Esophagus squamous epithelium (tissue), 5 donors: ENCODE data around the gene PPP2R1B. TPM values are rescaled to one million over a fixed set of nuclear protein-coding genes. Genes with fewer than 3 reads are reported as not detected.
"Not testable (repeated sequence)": the region's sequence is repeated elsewhere in the genome, so short reads cannot be mapped to it uniquely, and the experiment has no call there.

Experiments
- DNase-seq: peaks from one replicate; lab custom pipeline; 2025; lab: John Stamatoyannopoulos, UW
- H3K27ac ChIP-seq, 4 donors: fragments of 200-600 bp; sonication (generic); one replicate each; pipeline ENCODE4 v1.5.1; 2016 to 2019; ENCODE audit warnings: mild to moderate bottlenecking in 1 of 4
- H3K27me3 ChIP-seq, 4 donors: fragments of 200-600 bp; sonication (generic); 1 replicate in 3 of 4; 2 replicates in 1 of 4; pipeline versions ENCODE4 v1.5.1 to v1.6.0; 2017 to 2021; ENCODE audit warnings: antibody characterized with exemption in 1 of 4
- H3K36me3 ChIP-seq, 3 donors: fragments of 200-600 bp; sonication (generic); one replicate each; pipeline ENCODE4 v1.5.1; 2016 to 2019
- H3K4me1 ChIP-seq, 3 donors: fragments of 200-600 bp; sonication (generic); one replicate each; pipeline ENCODE4 v1.5.1; 2017 to 2019
- H3K4me3 ChIP-seq, 4 donors: fragments of 200-600 bp; sonication (generic); 1 replicate in 3 of 4; 2 replicates in 1 of 4; pipeline ENCODE4 v1.5.1; 2016 to 2019; ENCODE audit warnings: mild to moderate bottlenecking in 2 of 4, moderate library complexity in 1 of 4
- H3K9me3 ChIP-seq, 3 donors: fragments of 200-600 bp; sonication (generic); one replicate each; pipeline ENCODE4 v1.5.1; 2016 to 2019
- POLR2A ChIP-seq, 4 donors: fragments of 450-650 bp; IDR thresholded peaks; one replicate each; pipeline ENCODE4 v1.6.1; 2017; ENCODE audit warnings: antibody characterized with exemption in 4 of 4, mild to moderate bottlenecking in 4 of 4, moderate library complexity in 3 of 4
- whole genome bisulfite sequencing, 2 donors: methylation state at CpG; one replicate each; pipeline ENCODE4 v1.1.5; 2018; 5-methylcytosine and 5-hydroxymethylcytosine counted together
- intact Hi-C: fragments of 100-400 bp; cut with DNase I; formaldehyde crosslinking; loops from one replicate; pipeline ENCODE4 v1.15.0; 2022
- total RNA-seq, 4 donors: library from RNA; depleted of rRNA; stranded (reverse); fragments of >200 nt; gene quantifications; one replicate each; pipeline ENCODE4 v1.1.0, GENCODE V29; 2016
- TF ChIP-seq, protein P1 (sequence below), 6 experiments: fragments of 450-650 bp in 4 of 6; fragments of 200-600 bp in 2 of 6; sonication (generic) in 2 of 6; IDR thresholded peaks; one replicate each; pipeline ENCODE4 v1.5.1; 2016 to 2019; ENCODE audit warnings: antibody characterized with exemption in 6 of 6, mild to moderate bottlenecking in 4 of 6, moderate library complexity in 4 of 6
- donor health status: DM: yes; HTN: yes; CAD: no.

Gene PPP2R1B
- total RNA-seq, 4 donors from 2014 or later = 17.6 to 39.7 (median 27.7) TPM

DNA sequence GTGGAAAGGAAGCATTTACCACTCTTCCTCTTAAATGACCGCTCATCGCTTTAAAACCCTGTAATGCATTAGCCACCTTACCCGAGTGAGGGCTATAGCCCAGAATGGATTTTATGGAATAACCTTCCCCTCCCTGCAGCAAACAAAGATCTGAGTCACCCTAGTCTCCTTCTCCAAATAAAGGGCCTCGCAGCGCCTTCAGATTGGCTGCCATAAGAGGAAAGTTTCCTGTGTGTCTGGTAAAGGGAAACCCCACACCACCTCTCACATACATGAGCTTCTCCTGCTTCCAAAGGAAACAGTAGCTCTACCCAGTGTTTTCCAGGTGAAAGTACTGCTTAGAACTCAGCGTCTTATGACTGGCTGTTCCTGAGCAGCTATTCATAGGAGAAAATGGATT, 47.8 kb downstream of the PPP2R1B start:
- peak overlapping the region in 3 of 4 donors; percentile 27 to 78 (median 46) for H3K27ac ChIP-seq
- H3K27me3 ChIP-seq = no peaks in the 10 kb centered on the region
- H3K4me3 ChIP-seq = no peak overlapping the region
- intact Hi-C loops = no loop called here
- TF ChIP-seq POLR2A (IDR thresholded peaks at IDR 0.05) = no peak
- TF ChIP-seq, protein P1, sequence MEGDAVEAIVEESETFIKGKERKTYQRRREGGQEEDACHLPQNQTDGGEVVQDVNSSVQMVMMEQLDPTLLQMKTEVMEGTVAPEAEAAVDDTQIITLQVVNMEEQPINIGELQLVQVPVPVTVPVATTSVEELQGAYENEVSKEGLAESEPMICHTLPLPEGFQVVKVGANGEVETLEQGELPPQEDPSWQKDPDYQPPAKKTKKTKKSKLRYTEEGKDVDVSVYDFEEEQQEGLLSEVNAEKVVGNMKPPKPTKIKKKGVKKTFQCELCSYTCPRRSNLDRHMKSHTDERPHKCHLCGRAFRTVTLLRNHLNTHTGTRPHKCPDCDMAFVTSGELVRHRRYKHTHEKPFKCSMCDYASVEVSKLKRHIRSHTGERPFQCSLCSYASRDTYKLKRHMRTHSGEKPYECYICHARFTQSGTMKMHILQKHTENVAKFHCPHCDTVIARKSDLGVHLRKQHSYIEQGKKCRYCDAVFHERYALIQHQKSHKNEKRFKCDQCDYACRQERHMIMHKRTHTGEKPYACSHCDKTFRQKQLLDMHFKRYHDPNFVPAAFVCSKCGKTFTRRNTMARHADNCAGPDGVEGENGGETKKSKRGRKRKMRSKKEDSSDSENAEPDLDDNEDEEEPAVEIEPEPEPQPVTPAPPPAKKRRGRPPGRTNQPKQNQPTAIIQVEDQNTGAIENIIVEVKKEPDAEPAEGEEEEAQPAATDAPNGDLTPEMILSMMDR (IDR thresholded peaks at IDR 0.05) = no peak
- H3K9me3 ChIP-seq = no peaks in the 10 kb centered on the region
- WGBS, 2 donors = 35 to 43% methylated on average over 4 to 5 of the region's 6 CpGs
- peaks cover 6 to 22% (median 12%) of the 10 kb centered on the region in 3 donors for H3K4me1 ChIP-seq
- H3K36me3 ChIP-seq = peaks cover 31 to 78% (median 34%) of the 10 kb centered on the region in 3 donors
- no peak for DNase-seq

DNA sequence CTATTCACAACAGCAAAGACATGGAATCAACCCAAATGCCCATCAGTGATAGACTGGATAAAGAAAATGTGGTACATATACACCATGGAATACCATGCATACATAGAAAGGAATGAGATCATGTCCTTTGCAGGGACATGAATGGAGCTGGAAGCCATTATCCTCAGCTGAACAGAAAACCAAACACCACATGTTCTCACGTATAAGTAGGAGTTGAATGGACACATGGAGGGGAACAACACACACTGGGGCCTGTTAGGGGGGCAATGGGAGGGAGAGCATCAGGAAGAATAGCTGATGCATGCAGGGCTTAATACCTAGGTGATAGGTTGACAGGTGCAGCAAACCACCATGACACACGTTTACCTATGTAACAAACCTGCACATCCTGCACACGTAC, 48.5 kb downstream of the PPP2R1B start:
- intact Hi-C loops = not testable (repeated sequence)

DNA sequence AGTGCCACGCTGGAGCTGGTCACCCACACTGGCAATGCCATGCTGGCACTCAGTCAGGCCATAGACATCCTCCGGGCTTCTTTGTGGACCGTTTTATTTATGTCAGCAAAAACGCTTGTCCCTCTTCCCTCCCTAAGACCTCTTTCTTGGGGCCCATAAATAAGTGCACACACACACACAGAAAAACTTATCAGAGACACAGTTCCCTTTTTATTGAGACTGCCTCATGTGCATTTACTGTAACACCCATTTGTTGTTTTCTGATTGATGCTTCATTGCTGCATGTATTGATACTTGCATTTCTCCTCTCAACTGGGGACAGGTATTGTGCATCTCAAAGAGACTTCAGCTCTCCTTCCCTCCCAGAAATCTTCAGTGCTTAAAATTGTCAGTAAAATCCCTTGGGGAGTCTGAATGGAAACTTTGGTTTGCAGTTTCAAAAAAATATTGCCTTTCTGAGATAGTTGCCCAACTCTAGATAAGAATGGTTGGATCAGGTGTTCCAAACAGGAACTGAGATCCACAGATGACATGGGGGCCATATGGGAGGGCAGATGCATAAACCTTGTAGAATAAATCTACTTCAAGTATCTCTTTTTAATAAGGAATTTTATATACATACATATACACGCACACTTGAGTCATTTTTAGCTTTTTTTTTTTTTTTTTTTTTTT, 50.9 kb downstream of the PPP2R1B start:
- Histone ChIP-seq H3K27ac (no peak overlapping the region), H3K36me3 (peaks cover 7 to 78% (median 11%) of the 10 kb centered on the region in 3 donors), H3K27me3 (no peaks in the 10 kb centered on the region), H3K4me1 (peaks cover 6 to 22% (median 12%) of the 10 kb centered on the region in 3 donors), H3K4me3 (no peak overlapping the region), H3K9me3 (no peaks in the 10 kb centered on the region)
- intact Hi-C loops = no loop called here
- TF ChIP-seq, protein P1 (IDR thresholded peaks at IDR 0.05) = no peak
- no peak for TF ChIP-seq POLR2A (IDR thresholded peaks at IDR 0.05)
- DNase-seq = no peak
- 80 to 84% methylated on average over 5 of the region's 5 CpGs for WGBS, 2 donors

More for the DNA sequence above, 48.5 kb downstream of the PPP2R1B start:
- WGBS, 2 donors = 84 to 87% methylated on average over 3 of the region's 3 CpGs
- not testable (repeated sequence) for H3K9me3 ChIP-seq, DNase-seq, H3K27me3 ChIP-seq, H3K4me3 ChIP-seq
- peak overlapping the region in 2 of 4 donors; percentile 27 to 46 for H3K27ac ChIP-seq
- peaks cover 6 to 22% (median 12%) of the 10 kb centered on the region in 3 donors for H3K4me1 ChIP-seq
- peaks cover 24 to 78% (median 30%) of the 10 kb centered on the region in 3 donors for H3K36me3 ChIP-seq

DNA sequence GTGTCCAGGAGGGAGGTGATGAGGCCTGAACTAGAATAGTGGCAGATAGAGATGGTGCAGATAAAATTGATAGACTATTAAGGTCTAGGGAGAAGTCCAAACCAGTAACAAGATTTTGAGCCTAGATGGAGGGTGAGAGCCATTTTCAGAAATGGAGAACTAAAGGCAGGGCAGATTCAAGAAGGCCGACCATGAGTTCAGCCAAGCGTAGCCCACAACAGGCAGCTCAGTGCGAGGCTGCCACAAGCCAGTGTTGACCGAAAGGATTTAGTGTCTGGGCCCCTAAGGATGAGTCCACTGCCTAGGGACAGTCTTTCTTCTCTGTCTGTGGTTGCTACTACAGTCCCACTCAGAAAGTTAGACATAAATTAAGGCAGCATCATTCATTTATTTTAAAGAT, 51.7 kb downstream of the PPP2R1B start:
- H3K4me3 ChIP-seq = no peak overlapping the region
- intact Hi-C loops = no loop called here
- H3K36me3 ChIP-seq = peaks cover 0 to 78% (median 4%) of the 10 kb centered on the region in 3 donors
- H3K4me1 ChIP-seq = peaks cover 6 to 19% (median 12%) of the 10 kb centered on the region in 3 donors
- WGBS, 2 donors = 84 to 96% methylated on average over 4 of the region's 4 CpGs
- no peak for TF ChIP-seq POLR2A (IDR thresholded peaks at IDR 0.05)
- TF ChIP-seq, protein P1 (IDR thresholded peaks at IDR 0.05) = no peak
- H3K27ac ChIP-seq = no peak overlapping the region
- no peaks in the 10 kb centered on the region for H3K27me3 ChIP-seq
- H3K9me3 ChIP-seq = no peaks in the 10 kb centered on the region
- DNase-seq = no peak

DNA sequence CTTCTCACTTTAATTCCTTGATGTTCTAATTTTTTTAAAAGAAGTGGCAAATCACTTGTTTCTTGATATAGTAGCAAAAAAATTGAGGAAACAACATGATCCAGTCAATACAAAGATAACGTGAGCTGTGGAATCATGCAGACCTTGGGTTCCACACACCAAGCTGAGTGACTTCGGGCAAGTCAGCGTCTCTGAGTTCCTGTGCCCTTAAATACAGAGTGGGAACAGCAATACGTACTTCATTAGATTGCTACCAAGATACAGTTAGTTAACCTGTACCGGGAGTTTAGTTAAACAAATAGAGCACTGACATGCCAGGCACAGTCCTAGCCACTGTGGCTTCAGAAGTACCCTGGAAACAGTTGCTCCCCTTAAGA, 58.5 kb downstream of the PPP2R1B start:
- Histone ChIP-seq H3K4me1 (peaks cover 0 to 21% (median 12%) of the 10 kb centered on the region in 3 donors), H3K27me3 (no peaks in the 10 kb centered on the region), H3K36me3 (peaks cover 0 to 90% (median 0%) of the 10 kb centered on the region in 3 donors), H3K9me3 (no peaks in the 10 kb centered on the region), H3K4me3 (no peak overlapping the region), H3K27ac (peak overlapping the region in 2 of 4 donors; percentile 62 to 68)
- WGBS, 2 donors = 94 to 95% methylated on average over 5 of the region's 5 CpGs
- DNase-seq = no peak
- intact Hi-C loops = no loop called here
- TF ChIP-seq POLR2A (IDR thresholded peaks at IDR 0.05) = no peak
- TF ChIP-seq, protein P1 (IDR thresholded peaks at IDR 0.05) = no peak
